ENCODE measurements around the gene SYNJ2.

DNA sequence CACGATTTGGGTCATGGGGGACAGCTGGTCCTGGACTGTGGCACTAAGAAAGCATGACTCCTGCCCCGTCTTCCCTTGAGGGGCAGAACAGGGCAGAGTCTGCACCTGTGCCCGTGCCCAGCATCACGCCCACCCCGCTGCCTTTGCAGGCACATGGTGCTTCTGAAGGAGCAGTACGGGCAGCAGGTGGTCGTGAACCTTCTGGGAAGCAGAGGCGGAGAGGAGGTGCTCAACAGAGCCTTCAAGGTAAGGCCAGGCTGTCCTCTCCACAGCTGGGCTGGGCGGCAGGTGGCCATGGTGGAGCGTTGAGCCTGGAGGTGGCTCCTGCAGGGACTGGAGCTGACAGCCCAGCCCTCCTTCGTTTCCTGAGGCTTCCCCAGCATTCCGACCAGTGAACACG, 77.4 kb downstream of the SYNJ2 start:
- TF ChIP-seq, protein P1, sequence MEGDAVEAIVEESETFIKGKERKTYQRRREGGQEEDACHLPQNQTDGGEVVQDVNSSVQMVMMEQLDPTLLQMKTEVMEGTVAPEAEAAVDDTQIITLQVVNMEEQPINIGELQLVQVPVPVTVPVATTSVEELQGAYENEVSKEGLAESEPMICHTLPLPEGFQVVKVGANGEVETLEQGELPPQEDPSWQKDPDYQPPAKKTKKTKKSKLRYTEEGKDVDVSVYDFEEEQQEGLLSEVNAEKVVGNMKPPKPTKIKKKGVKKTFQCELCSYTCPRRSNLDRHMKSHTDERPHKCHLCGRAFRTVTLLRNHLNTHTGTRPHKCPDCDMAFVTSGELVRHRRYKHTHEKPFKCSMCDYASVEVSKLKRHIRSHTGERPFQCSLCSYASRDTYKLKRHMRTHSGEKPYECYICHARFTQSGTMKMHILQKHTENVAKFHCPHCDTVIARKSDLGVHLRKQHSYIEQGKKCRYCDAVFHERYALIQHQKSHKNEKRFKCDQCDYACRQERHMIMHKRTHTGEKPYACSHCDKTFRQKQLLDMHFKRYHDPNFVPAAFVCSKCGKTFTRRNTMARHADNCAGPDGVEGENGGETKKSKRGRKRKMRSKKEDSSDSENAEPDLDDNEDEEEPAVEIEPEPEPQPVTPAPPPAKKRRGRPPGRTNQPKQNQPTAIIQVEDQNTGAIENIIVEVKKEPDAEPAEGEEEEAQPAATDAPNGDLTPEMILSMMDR (IDR thresholded peaks at IDR 0.05): no peak
- TF ChIP-seq, protein P2, sequence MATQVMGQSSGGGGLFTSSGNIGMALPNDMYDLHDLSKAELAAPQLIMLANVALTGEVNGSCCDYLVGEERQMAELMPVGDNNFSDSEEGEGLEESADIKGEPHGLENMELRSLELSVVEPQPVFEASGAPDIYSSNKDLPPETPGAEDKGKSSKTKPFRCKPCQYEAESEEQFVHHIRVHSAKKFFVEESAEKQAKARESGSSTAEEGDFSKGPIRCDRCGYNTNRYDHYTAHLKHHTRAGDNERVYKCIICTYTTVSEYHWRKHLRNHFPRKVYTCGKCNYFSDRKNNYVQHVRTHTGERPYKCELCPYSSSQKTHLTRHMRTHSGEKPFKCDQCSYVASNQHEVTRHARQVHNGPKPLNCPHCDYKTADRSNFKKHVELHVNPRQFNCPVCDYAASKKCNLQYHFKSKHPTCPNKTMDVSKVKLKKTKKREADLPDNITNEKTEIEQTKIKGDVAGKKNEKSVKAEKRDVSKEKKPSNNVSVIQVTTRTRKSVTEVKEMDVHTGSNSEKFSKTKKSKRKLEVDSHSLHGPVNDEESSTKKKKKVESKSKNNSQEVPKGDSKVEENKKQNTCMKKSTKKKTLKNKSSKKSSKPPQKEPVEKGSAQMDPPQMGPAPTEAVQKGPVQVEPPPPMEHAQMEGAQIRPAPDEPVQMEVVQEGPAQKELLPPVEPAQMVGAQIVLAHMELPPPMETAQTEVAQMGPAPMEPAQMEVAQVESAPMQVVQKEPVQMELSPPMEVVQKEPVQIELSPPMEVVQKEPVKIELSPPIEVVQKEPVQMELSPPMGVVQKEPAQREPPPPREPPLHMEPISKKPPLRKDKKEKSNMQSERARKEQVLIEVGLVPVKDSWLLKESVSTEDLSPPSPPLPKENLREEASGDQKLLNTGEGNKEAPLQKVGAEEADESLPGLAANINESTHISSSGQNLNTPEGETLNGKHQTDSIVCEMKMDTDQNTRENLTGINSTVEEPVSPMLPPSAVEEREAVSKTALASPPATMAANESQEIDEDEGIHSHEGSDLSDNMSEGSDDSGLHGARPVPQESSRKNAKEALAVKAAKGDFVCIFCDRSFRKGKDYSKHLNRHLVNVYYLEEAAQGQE (IDR thresholded peaks at IDR 0.05; ENCODE audit: insufficient read depth in 1 of 2, low read depth in 2 of 2, low read length in 1 of 2): no peak
